Activated CD8-positive, alpha-beta T cell treated with anti-CD3 and anti-CD28 coated beads, Interleukin-2, amount 10 ng/mL, durations not matched to agents 7 days and 5 days (primary cell): ENCODE measurements around the gene DEFB115. TPM values are rescaled to one million over a fixed set of nuclear protein-coding genes. Genes with fewer than 3 reads are reported as not detected.
"Not testable (repeated sequence)": the region's sequence is repeated elsewhere in the genome, so short reads cannot be mapped to it uniquely, and the experiment has no call there.

Experiments
- ATAC-seq: fragments of 150-1000 bp; cut with Tn5 transposase; one replicate; pipeline ENCODE4 v1.10.0; 2021; ENCODE audit warnings: moderate library complexity
- CTCF ChIA-PET: fragments of 350-600 bp; sonication (Branson Sonifier 250); formaldehyde crosslinking; loops from one replicate; lab custom pipeline; 2021; ENCODE audit warnings: antibody characterized with exemption; lab: Charles Lee
- POLR2A ChIA-PET: fragments of 350-600 bp; sonication (Branson Sonifier 250); formaldehyde crosslinking; loops from one replicate; lab custom pipeline; 2021; ENCODE audit warnings: antibody characterized with exemption; lab: Charles Lee
- DNase-seq: peaks from one replicate; pipeline ENCODE4 v3.0.0-alpha.2; 2020
- H3K27ac Mint-ChIP-seq: one replicate; pipeline ENCODE4 v1.8.0; 2021; ENCODE audit warnings: mild to moderate bottlenecking, mixed read lengths
- H3K27me3 Mint-ChIP-seq: one replicate; pipeline ENCODE4 v1.8.0; 2021; ENCODE audit warnings: low read depth, mixed read lengths
- H3K36me3 Mint-ChIP-seq: one replicate; pipeline ENCODE4 v1.8.0; 2021; ENCODE audit warnings: low read depth, mixed read lengths
- H3K4me1 Mint-ChIP-seq: one replicate; pipeline ENCODE4 v1.8.0; 2021; ENCODE audit warnings: low read depth, mixed read lengths
- H3K4me3 Mint-ChIP-seq: one replicate; pipeline ENCODE4 v1.8.0; 2021; ENCODE audit warnings: mild to moderate bottlenecking, mixed read lengths
- H3K9me3 Mint-ChIP-seq: one replicate; pipeline ENCODE4 v1.8.0; 2022; ENCODE audit warnings: mixed read lengths; ENCODE audit not compliant: insufficient read depth
- total RNA-seq, 2 experiments: library from RNA; stranded (reverse); gene quantifications; one replicate each; pipeline ENCODE4 v1.2.3, GENCODE V29; 2021

The DEFB115 gene, protein sequence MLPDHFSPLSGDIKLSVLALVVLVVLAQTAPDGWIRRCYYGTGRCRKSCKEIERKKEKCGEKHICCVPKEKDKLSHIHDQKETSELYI
- total RNA-seq, result not detected

- H3K4me3 Mint-ChIP-seq, result no peak within 1 kb of the TSS
- ATAC-seq (no peak), DNase-seq (no peak)
- no peak within 1 kb of the TSS for H3K27ac Mint-ChIP-seq
- ChIA-PET CTCF (no interaction called here), POLR2A (no interaction called here)
- no peaks in the 10 kb centered on the region for H3K27me3 Mint-ChIP-seq
- H3K9me3 Mint-ChIP-seq, result peaks cover 15% of the 10 kb centered on the region
- H3K4me1 Mint-ChIP-seq, result no peaks in the 10 kb centered on the region
- H3K36me3 Mint-ChIP-seq, result no peaks in the 10 kb centered on the region
Measured at GRCh38 chr20:31257364-31257763, at the start of gene DEFB115. Gene DEFB115, plus strand, starts transcription at chr20:31257664. Its CDS starts 0 bp downstream, at chr20:31257664.

DNA sequence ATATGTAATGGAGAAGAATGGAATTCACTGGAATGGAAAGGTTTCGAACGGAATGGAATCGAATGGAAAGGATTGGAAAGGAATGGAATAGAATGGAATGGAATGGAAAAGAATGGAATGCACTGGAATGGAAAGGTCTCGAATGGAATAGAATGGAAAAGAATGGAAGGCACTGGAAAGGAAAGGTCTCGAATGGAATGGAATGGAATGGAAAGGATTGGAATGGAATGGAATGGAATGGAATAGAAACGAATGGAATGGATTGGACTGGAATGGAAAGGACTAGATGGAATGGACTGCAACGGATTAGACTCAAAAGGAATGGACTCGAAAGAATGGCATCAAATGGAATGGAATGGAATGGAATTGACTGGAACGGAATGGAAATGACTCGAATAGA is 20.5 kb upstream of the DEFB115 start:
- DNase-seq (no peak), ATAC-seq (no peak)
- Mint-ChIP-seq H3K4me1 (no peaks in the 10 kb centered on the region), H3K36me3 (no peaks in the 10 kb centered on the region), H3K4me3 (no peak overlapping the region), H3K27ac (no peak overlapping the region), H3K27me3 (no peaks in the 10 kb centered on the region), H3K9me3 (no peaks in the 10 kb centered on the region)
- CTCF ChIA-PET, result no interaction called here
- POLR2A ChIA-PET, result no interaction called here

- no peaks in the 10 kb centered on the region for H3K4me1 Mint-ChIP-seq
- POLR2A ChIA-PET, result no interaction called here
- no peak overlapping the region for H3K27ac Mint-ChIP-seq
- DNase-seq (no peak), ATAC-seq (no peak)
- H3K27me3 Mint-ChIP-seq, result no peaks in the 10 kb centered on the region
- H3K36me3 Mint-ChIP-seq, result no peaks in the 10 kb centered on the region
- no peaks in the 10 kb centered on the region for H3K9me3 Mint-ChIP-seq
- H3K4me3 Mint-ChIP-seq, result no peak overlapping the region
- CTCF ChIA-PET, result no interaction called here
Measured at GRCh38 chr20:31237763-31238162, 19.7 kb upstream of the DEFB115 start.

DNA sequence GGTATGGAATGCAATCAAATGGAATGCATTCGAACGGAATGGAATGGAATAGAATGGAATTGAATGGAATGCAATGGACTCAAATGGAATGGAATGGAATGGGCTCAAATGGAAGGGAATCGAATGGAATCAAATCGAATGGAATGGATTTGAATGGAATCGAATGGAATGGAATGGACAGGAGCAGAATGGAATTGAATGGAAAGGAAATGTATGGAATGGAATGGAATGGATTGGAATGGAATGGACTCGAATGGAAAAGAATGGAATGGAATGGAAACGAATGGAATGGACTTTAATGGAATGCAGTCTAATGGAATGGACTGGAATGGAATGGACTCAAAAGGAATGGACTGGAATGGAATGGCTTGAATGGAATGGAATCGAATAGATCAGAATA is 18.3 kb upstream of the DEFB115 start:
- Mint-ChIP-seq H3K27ac (no peak overlapping the region), H3K27me3 (no peaks in the 10 kb centered on the region), H3K36me3 (no peaks in the 10 kb centered on the region), H3K4me3 (no peak overlapping the region), H3K9me3 (no peaks in the 10 kb centered on the region), H3K4me1 (no peaks in the 10 kb centered on the region)
- CTCF ChIA-PET, result no interaction called here
- POLR2A ChIA-PET, result no interaction called here
- ATAC-seq (no peak), DNase-seq (no peak)

DNA sequence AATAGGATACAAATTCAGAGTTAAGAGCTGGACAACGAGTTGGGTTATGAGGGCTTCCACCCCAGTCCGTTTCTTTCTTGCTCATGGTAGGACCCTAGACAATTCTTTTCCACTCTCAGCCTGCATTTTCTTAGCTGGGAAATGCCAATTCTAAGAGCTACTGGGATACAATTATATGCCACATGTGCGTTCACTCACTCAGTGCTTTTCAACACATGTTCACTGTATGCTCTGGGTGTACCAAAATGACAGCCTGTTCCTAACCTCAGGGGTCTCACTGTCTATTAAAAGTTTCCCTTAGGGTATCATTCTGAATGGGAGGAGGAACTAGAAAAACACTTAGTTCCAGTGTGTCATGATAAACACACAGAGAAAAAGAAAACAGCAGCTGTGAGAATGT is 505 bp upstream of the DEFB115 start:
- no peaks in the 10 kb centered on the region for H3K36me3 Mint-ChIP-seq
- no peak overlapping the region for H3K4me3 Mint-ChIP-seq
- no peak for DNase-seq
- CTCF ChIA-PET, result no interaction called here
- POLR2A ChIA-PET, result no interaction called here
- no peak for ATAC-seq
- no peaks in the 10 kb centered on the region for H3K4me1 Mint-ChIP-seq
- H3K27ac Mint-ChIP-seq, result no peak overlapping the region
- H3K9me3 Mint-ChIP-seq, result peaks cover 19% of the 10 kb centered on the region
- no peaks in the 10 kb centered on the region for H3K27me3 Mint-ChIP-seq

DNA sequence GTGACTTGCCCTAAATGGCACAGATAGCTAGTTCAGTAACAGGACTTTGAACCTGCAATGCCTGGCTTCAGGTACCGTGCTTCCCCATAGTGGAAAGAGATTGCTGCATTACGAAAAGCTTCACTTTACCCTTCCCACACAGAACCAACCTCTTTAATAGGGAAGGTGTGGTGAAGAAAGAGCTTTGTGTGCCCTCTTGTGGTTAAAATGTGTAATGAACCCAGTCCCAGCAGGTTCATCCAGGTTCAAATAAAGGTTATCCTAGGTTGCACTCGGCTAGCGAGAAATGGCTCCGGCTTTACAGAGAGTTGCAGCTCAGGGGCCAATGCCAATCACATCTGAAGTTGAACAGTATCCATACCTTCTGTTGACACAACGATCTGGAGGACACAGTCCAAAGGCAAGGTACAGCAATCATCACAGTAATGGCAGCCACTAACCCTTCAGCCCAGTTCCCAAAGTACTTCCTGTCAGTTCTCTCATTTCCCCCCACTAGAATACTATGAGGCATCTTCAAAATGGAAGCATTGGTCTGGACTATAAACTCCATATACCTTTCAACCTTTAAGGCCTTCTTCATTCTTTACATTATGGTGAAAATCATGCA is 3.0 kb downstream of the DEFB115 start:
- DNase-seq, result no peak

GRCh38 chr20:31274441-31274840 is 17.0 kb downstream of the DEFB115 start:
- Mint-ChIP-seq H3K27me3 (no peaks in the 10 kb centered on the region), H3K36me3 (no peaks in the 10 kb centered on the region), H3K27ac (no peak overlapping the region), H3K4me3 (no peak overlapping the region), H3K4me1 (no peaks in the 10 kb centered on the region), H3K9me3 (peaks cover 41% of the 10 kb centered on the region)
- POLR2A ChIA-PET, result no interaction called here
- CTCF ChIA-PET, result no interaction called here
- ATAC-seq (no peak), DNase-seq (no peak)

More for the DNA sequence above, 3.0 kb downstream of the DEFB115 start:
- ATAC-seq, result no peak
- ChIA-PET CTCF (interaction anchor here (0.7 to 1.6 kb wide), 2 partner anchors 54 to 242 kb away, joined by 3 to 6 read pairs; no protein-coding TSS in a partner anchor), POLR2A (no interaction called here)
- Mint-ChIP-seq H3K36me3 (no peaks in the 10 kb centered on the region), H3K4me3 (no peak overlapping the region), H3K27me3 (no peaks in the 10 kb centered on the region), H3K9me3 (peaks cover 11% of the 10 kb centered on the region), H3K27ac (no peak overlapping the region), H3K4me1 (no peaks in the 10 kb centered on the region)

GRCh38 chr20:31278178-31278577 is 20.7 kb downstream of the DEFB115 start:
- POLR2A ChIA-PET, result no interaction called here
- DNase-seq (no peak), ATAC-seq (no peak)
- Mint-ChIP-seq H3K4me3 (no peak overlapping the region), H3K9me3 (peaks cover 24% of the 10 kb centered on the region), H3K4me1 (no peaks in the 10 kb centered on the region), H3K27ac (no peak overlapping the region), H3K27me3 (no peaks in the 10 kb centered on the region), H3K36me3 (no peaks in the 10 kb centered on the region)
- CTCF ChIA-PET, result no interaction called here

GRCh38 chr20:31284964-31285363 is 27.5 kb downstream of the DEFB115 start:
- DNase-seq, H3K4me1 Mint-ChIP-seq, CTCF ChIA-PET, ATAC-seq, H3K4me3 Mint-ChIP-seq, H3K36me3 Mint-ChIP-seq, H3K27me3 Mint-ChIP-seq, POLR2A ChIA-PET, H3K27ac Mint-ChIP-seq: not testable (repeated sequence)
- peaks cover 17% of the 10 kb centered on the region for H3K9me3 Mint-ChIP-seq

DNA sequence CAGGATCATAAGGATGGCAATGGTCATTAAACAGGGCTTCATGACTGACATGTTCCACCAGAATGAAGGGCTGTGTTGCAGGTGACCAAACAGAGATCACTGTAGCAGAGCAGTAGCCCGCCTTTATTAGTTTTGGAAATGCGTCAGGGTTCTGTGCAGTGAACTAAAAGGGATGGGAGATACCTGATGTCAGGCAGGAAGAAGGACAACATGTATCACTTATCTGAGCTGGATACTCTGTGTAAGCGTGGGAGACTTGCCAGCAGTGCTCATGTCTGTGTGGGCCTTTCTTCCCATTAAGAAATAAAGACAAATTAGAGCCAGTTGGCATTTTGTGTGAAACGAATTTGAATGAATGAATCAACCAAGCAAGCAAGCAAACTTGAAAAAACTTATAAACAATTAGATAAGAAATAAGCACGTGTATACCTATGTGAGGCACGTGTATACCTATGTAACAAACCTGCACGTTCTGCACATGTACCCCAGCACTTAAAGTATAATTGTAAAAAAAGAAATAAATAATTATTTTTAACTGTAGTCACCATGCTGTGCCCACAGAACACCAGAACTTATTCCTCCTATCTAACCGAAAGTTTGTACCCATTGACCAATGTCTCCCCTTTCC is 51.2 kb downstream of the DEFB115 start, which contains the start of gene DEFB116:
Gene DEFB116, minus strand, starts transcription at position 51 of the 628 bp plus-strand sequence. Its CDS starts 0 bp downstream, at position 51.
- no peak within 1 kb of the TSS for H3K4me3 Mint-ChIP-seq
- H3K36me3 Mint-ChIP-seq, result no peaks in the 10 kb centered on the region
- H3K27ac Mint-ChIP-seq, result no peak within 1 kb of the TSS
- no peaks in the 10 kb centered on the region for H3K9me3 Mint-ChIP-seq
- H3K4me1 Mint-ChIP-seq, result no peaks in the 10 kb centered on the region
- DNase-seq (no peak), ATAC-seq (no peak)
- H3K27me3 Mint-ChIP-seq, result no peaks in the 10 kb centered on the region
- ChIA-PET POLR2A (no interaction called here), CTCF (no interaction called here)
